Measurements from ENCODE around the gene LARP4B. TPM values are rescaled to one million over a fixed set of nuclear protein-coding genes. Genes with fewer than 3 reads are reported as not detected.

Gene LARP4B
- total and polyA plus RNA-seq, 7 donors = 16.6 to 88.3 (median 66.6) TPM

GRCh38 chr10:809671-810350 lies 121.7 kb downstream of the LARP4B start:
- peaks cover 4 to 81% of the 10 kb centered on the region in 2 donors for H3K36me3 ChIP-seq (ENCODE audit: insufficient read depth in 1 of 2, low read depth in 1 of 2)
- intact Hi-C loops (cut with DNase I) = no loop called here
- peak; percentile 46 to 82 (median 56) for ATAC-seq

GRCh38 chr10:807958-808353 lies 123.5 kb downstream of the LARP4B start:
- no peak for TF ChIP-seq CTCF (IDR thresholded peaks at IDR 0.05)
- Histone ChIP-seq H3K36me3 (ENCODE audit: insufficient read depth in 1 of 2, low read depth in 1 of 2) (peaks cover 4 to 62% of the 10 kb centered on the region in 2 donors), H3K27ac (no peak overlapping the region), H3K9me3 (no peaks in the 10 kb centered on the region), H3K27me3 (ENCODE audit: insufficient read depth in 3 of 3, low read length in 2 of 3) (no peaks in the 10 kb centered on the region), H3K4me3 (no peak overlapping the region), H3K4me1 (no peaks in the 10 kb centered on the region)
- ATAC-seq (no peak), DNase-seq (no peak)
- intact Hi-C loops (cut with DNase I) = no loop called here
- 89 to 90% (median 90%) methylated on average over 9 of the region's 9 CpGs for WGBS, 3 donors

More at GRCh38 chr10:809671-810350, 121.7 kb downstream of the LARP4B start:
- Histone ChIP-seq H3K27me3 (ENCODE audit: insufficient read depth in 3 of 3, low read length in 2 of 3) (no peaks in the 10 kb centered on the region), H3K9me3 (no peaks in the 10 kb centered on the region), H3K4me1 (peaks cover 3% of the 10 kb centered on the region), H3K27ac (peak overlapping the region; percentile 11), H3K4me3 (no peak overlapping the region)
- no peak for DNase-seq
- WGBS, 3 donors = 84 to 86% (median 86%) methylated on average over 29 of the region's 29 CpGs
- TF ChIP-seq CTCF (IDR thresholded peaks at IDR 0.05) = no peak

- no peaks in the 10 kb centered on the region for H3K27me3 ChIP-seq (ENCODE audit: insufficient read depth in 3 of 3, low read length in 2 of 3)
- ATAC-seq (no peak), DNase-seq (no peak)
- no peak overlapping the region for H3K27ac ChIP-seq
- no peak overlapping the region for H3K4me3 ChIP-seq
- TF ChIP-seq CTCF (IDR thresholded peaks at IDR 0.05) = no peak
- 92 to 94% (median 93%) methylated on average over 30 of the region's 30 CpGs for WGBS, 3 donors
- H3K4me1 ChIP-seq = no peaks in the 10 kb centered on the region
- no peaks in the 10 kb centered on the region for H3K9me3 ChIP-seq
- intact Hi-C loops (cut with DNase I) = no loop called here
- peaks cover 4 to 56% of the 10 kb centered on the region in 2 donors for H3K36me3 ChIP-seq (ENCODE audit: insufficient read depth in 1 of 2, low read depth in 1 of 2)
Measured at GRCh38 chr10:807163-807957, 124.1 kb downstream of the LARP4B start.

GRCh38 chr10:806451-807162 lies 124.9 kb downstream of the LARP4B start:
- no peak overlapping the region for H3K27ac ChIP-seq
- 51 to 59% (median 52%) methylated on average over 20 of the region's 20 CpGs for WGBS, 3 donors
- no peaks in the 10 kb centered on the region for H3K9me3 ChIP-seq
- no peaks in the 10 kb centered on the region for H3K27me3 ChIP-seq (ENCODE audit: insufficient read depth in 3 of 3, low read length in 2 of 3)
- peaks cover 4 to 49% of the 10 kb centered on the region in 2 donors for H3K36me3 ChIP-seq (ENCODE audit: insufficient read depth in 1 of 2, low read depth in 1 of 2)
- no peak for TF ChIP-seq CTCF (IDR thresholded peaks at IDR 0.05)
- H3K4me1 ChIP-seq = no peaks in the 10 kb centered on the region
- DNase-seq = no peak
- H3K4me3 ChIP-seq = no peak overlapping the region
- peak in 3 of 4 donors; percentile 31 to 49 (median 45) for ATAC-seq
- intact Hi-C loops (cut with DNase I) = no loop called here
